Measurements from ENCODE around the gene ST7L.

DNA sequence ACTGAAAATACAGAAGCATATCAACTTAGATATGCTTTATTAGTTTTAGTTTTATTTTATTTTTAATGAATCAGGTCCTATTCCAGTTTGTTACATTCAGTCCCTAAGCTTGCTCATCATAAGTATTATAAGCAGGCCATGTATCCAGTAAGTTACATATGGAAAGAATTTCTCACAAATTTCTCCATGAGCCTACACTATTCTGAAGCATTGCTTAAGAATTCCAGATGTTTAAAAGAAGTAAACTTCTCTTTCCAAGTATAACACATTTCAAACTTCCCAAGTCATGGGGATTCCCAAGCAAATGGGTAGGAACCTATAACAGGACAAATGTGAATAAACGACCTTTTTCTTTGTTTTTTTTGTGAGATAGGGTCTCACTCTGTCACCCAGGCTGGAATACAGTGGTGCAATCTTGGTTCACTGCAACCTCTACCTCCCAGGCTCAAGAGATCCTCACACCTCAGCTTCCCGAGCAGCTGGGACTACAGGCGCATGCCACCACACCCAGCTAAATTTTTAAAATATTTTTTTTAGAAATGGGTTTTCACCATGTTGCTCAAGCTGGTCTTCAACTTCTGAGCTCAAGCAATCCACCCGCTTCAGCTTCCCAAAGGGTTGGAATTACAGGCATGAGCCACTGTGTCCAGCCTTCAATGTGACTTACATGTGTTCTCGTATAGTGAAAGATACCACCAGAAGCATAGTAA lies 39.0 kb downstream of the ST7L start:
- TF ChIP-seq, protein P1, sequence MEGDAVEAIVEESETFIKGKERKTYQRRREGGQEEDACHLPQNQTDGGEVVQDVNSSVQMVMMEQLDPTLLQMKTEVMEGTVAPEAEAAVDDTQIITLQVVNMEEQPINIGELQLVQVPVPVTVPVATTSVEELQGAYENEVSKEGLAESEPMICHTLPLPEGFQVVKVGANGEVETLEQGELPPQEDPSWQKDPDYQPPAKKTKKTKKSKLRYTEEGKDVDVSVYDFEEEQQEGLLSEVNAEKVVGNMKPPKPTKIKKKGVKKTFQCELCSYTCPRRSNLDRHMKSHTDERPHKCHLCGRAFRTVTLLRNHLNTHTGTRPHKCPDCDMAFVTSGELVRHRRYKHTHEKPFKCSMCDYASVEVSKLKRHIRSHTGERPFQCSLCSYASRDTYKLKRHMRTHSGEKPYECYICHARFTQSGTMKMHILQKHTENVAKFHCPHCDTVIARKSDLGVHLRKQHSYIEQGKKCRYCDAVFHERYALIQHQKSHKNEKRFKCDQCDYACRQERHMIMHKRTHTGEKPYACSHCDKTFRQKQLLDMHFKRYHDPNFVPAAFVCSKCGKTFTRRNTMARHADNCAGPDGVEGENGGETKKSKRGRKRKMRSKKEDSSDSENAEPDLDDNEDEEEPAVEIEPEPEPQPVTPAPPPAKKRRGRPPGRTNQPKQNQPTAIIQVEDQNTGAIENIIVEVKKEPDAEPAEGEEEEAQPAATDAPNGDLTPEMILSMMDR (conservative IDR thresholded peaks at IDR 0.05; ENCODE audit: low read depth, low read length) = no peak
- TF ChIP-seq EZH2phosphoT487 (IDR thresholded peaks at IDR 0.05; ENCODE audit: borderline replicate concordance, low read length) (no peak), EZH2 (IDR thresholded peaks at IDR 0.05; ENCODE audit: low read length, unreplicated experiment) (no peak)

All from PC-3 (cell line).